GM19023 (cell line): ENCODE data around the gene CABYR.

Experiments used
- ATAC-seq: cut with Tn5 transposase; IDR thresholded peaks from one replicate; pipeline ENCODE4 v1.9.1; 2021; ENCODE audit warnings: mild to moderate bottlenecking, moderate library complexity; ENCODE audit not compliant: unreplicated experiment

Gene CABYR

GRCh38 chr18:24189664-24190346 lies 50.9 kb downstream of the CABYR start:
- no peak for ATAC-seq

- ATAC-seq = no peak
Observed at GRCh38 chr18:24190590-24190989, 51.7 kb downstream of the CABYR start.

DNA sequence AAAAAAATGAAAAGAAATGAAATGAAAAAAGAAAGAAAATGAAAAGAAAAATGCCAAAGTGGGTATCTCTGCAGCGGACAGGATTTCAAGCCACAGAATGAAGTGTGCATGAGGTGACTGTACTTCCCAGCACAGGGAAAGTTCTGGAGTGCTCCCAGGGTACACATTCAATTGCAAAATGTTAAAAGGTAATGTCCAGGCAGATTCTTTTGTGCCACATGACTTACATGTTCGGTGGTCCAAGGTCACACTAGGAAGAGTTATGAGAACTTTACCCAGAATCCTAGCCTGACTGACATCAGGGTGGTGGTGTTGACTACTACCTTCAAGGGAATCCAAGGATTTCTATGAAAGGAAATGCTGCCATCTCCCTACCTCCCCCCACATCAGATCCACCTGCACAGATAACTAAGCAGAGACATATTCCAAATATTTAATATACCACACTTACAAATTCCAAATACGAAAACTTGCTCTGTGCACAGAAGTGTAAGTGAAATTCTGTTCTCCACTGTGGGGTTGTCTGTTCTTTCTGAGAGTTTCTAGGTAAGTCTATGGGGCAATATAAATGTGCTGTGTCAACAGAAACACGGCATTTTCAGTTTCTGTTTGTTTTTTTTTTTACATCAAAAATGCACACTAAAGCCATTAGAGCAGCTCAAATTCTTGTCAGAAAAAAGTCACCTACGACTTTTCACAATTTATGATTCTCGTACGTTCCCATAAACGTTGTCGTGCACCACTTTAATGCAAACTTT lies 56.6 kb downstream of the CABYR start:
- no peak for ATAC-seq

DNA sequence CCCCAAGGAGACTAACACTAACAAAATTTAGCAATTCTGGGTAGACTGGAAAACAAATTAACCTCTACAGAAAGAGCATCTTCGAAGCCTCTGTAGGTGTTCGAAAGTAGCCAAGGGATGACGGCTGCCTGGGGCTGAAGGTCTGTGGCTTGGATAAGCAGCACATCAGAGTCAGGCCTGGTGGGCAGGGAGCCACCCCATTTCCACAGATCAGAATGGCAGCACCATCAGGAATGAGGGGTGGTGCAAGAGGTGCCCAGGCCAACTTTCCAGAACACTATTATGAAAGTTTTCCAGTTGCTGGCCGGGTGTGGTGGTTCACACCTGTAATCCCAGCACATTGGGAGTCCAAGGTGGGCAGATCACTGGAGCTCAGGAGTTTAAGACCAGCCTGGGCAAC lies 57.9 kb downstream of the CABYR start:
- no peak for ATAC-seq

DNA sequence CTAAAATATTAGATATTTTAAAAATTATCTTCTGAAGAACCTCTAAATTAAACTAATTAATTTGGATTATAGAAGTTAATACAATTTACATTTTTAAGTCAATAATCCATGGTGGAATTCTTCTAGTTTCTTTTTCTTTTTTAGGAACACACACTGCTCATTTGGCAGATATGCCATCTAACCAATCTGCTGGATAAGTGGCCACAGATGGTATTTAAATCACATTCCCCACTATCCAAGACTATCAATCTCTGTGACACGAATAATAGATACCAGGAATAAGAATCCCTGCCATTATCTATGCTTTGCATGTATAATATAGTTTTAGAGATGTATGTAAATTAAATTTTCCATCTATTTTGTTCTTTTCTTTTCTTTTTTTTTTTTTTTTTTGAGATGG lies 58.5 kb downstream of the CABYR start:
- ATAC-seq = no peak

GRCh38 chr18:24198461-24198860 lies 59.6 kb downstream of the CABYR start:
- no peak for ATAC-seq

DNA sequence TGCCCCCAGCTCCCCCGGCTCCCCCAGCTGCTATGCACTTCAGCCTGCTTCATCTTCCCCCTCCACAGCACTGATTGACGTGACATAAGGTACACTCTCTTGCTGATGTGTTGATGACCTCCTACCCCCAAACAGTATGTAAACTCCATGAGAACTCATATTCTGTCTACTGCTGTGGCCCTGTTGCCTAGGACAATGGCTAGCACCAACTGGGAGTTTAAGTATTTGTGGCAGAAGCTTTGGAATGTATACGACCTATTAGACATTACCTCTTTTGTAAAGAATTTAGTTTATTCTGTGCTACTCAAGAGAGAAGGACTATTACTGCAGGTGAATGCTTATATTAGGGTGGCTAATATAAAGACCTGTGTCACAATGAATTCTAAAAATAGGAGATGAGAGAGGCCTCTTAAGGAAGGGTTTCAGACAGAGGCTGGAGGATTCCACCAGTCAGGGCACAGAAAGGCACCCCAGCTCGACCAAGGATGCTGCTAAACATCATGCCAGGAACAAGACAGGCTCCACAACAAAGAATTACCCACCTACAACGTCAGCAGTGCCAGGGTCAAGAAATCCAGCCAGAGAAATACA lies 60.6 kb downstream of the CABYR start:
- no peak for ATAC-seq

- no peak for ATAC-seq
Observed at GRCh38 chr18:24200494-24201290, 61.8 kb downstream of the CABYR start.

GRCh38 chr18:24201699-24202687 lies 63.1 kb downstream of the CABYR start:
- ATAC-seq = no peak

DNA sequence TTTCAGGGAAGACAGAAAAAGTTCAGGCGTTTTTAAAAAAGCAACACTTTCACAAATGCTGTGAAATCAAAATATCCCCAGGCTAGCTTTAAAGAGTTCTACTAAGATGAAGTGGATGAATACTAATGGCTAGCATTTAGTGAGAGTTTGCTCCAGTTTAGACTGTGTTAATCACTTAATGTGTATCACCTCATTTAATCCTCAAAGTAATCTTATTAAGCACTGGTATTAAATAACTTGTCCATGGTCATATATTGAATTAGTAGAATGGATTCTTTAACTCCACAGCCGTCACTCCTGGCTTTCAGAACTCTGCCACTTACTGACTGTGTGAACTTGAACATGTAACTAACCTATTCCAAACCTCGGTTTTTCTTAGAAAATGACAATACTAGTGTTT lies 66.0 kb downstream of the CABYR start:
- ATAC-seq = no peak

- ATAC-seq = no peak
Observed at GRCh38 chr18:24208270-24209035, 69.6 kb downstream of the CABYR start.

GRCh38 chr18:24209558-24209957 lies 70.7 kb downstream of the CABYR start:
- ATAC-seq = no peak
